Measurements from ENCODE around the gene SCEL. TPM values are rescaled to one million over a fixed set of nuclear protein-coding genes. Genes with fewer than 3 reads are reported as not detected.

The SCEL gene
- total and polyA plus RNA-seq, 2 donors (not counting 3 experiments of a cell fraction or from before 2014, with no cell fraction given) = not detected

GRCh38 chr13:77502104-77502720, 33.3 kb upstream of the SCEL start:
- dilution Hi-C loops (cut with MboI; ENCODE audit: extremely low pct_ligation_motif_present, low sequenced_read_pairs) (no loop called here), intact Hi-C loops (cut with micrococcal nuclease) (no loop called here)
- ChIA-PET POLR2A (no interaction called here), CTCF (interaction anchor here (1.1 to 6.6 kb wide), 5 partner anchors 9 to 42 kb away, joined by 3 to 72 read pairs (median 4); no protein-coding TSS in a partner anchor)
- Histone ChIP-seq H3K36me3 (ENCODE audit: control insufficient read depth in 2 of 2, extremely low read depth in 1 of 2, insufficient read depth in 2 of 2, low read length in 2 of 2) (no peaks in the 10 kb centered on the region), H3K4me3 (replicated peaks in 1 of 3; ENCODE audit: insufficient read depth in 1 of 3, low read depth in 1 of 3, low read length in 3 of 3) (no peak overlapping the region), H3K9ac (replicated peaks; ENCODE audit: extremely low read depth, insufficient read depth, low read length) (no peak overlapping the region), H2AFZ (ENCODE audit: low read depth, low read length) (no peak overlapping the region), H3K9me3 (replicated peaks; ENCODE audit: control insufficient read depth, insufficient read depth, low read length) (no peaks in the 10 kb centered on the region), H3K79me2 (ENCODE audit: control insufficient read depth, insufficient read depth, low read length) (no peaks in the 10 kb centered on the region), H4K20me1 (replicated peaks; ENCODE audit: control insufficient read depth, extremely low read depth, insufficient read depth, low read length) (no peaks in the 10 kb centered on the region), H3K27ac (ENCODE audit: insufficient read depth, low read depth, low read length) (no peak overlapping the region), H3K9me1 (replicated peaks; ENCODE audit: control insufficient read depth, extremely low read depth, insufficient read depth, low read length) (no peaks in the 10 kb centered on the region), H3K4me1 (ENCODE audit: control insufficient read depth, extremely low read depth, insufficient read depth, low read length) (no peaks in the 10 kb centered on the region), H3K27me3 (ENCODE audit: control insufficient read depth in 2 of 2, insufficient read depth in 2 of 2, low read length in 2 of 2) (peaks cover 6 to 8% of the 10 kb centered on the region in 2 experiments), H3K4me2 (ENCODE audit: insufficient read depth, low read length) (no peak overlapping the region)
- TF ChIP-seq, protein P1, sequence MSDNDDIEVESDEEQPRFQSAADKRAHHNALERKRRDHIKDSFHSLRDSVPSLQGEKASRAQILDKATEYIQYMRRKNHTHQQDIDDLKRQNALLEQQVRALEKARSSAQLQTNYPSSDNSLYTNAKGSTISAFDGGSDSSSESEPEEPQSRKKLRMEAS (IDR thresholded peaks at IDR 0.05; ENCODE audit: insufficient read depth, insufficient read length) = no peak
- TF ChIP-seq POLR2A (IDR thresholded peaks at IDR 0.05; ENCODE audit: low read depth, low read length) = no peak
- no peak for FAIRE-seq
- no peak for DNase-seq (ENCODE audit: low read depth, low spot score)
- BruUV-seq (replicated peaks) = no TSS peak

DNA sequence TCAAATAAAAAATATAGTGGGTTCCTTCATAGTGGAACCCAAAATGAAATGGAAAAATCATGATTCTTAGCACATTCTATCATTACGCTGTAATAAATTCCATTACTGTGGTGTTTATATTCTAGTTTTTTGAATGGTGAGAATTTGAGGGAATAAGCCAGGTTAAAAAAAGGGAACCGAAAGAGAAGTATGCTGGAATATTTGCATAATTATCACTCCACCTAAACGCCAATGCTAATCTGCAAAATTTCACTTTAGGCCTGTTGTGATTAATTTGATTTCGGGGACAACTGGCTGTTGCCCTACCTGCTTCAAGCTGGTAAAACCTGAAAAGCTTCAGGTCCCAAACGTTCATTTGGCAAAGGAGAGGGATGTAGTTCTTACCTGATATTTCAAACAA, 32.1 kb upstream of the SCEL start:
- Histone ChIP-seq H3K27me3 (ENCODE audit: control insufficient read depth in 2 of 2, insufficient read depth in 2 of 2, low read length in 2 of 2) (peaks cover 6 to 8% of the 10 kb centered on the region in 2 experiments), H3K9me3 (replicated peaks; ENCODE audit: control insufficient read depth, insufficient read depth, low read length) (no peaks in the 10 kb centered on the region), H4K20me1 (replicated peaks; ENCODE audit: control insufficient read depth, extremely low read depth, insufficient read depth, low read length) (no peaks in the 10 kb centered on the region), H3K9ac (replicated peaks; ENCODE audit: extremely low read depth, insufficient read depth, low read length) (no peak overlapping the region), H2AFZ (ENCODE audit: low read depth, low read length) (no peak overlapping the region), H3K36me3 (ENCODE audit: control insufficient read depth in 2 of 2, extremely low read depth in 1 of 2, insufficient read depth in 2 of 2, low read length in 2 of 2) (no peaks in the 10 kb centered on the region), H3K9me1 (replicated peaks; ENCODE audit: control insufficient read depth, extremely low read depth, insufficient read depth, low read length) (no peaks in the 10 kb centered on the region), H3K4me3 (replicated peaks in 1 of 3; ENCODE audit: insufficient read depth in 1 of 3, low read depth in 1 of 3, low read length in 3 of 3) (no peak overlapping the region), H3K27ac (ENCODE audit: insufficient read depth, low read depth, low read length) (no peak overlapping the region), H3K4me2 (ENCODE audit: insufficient read depth, low read length) (no peak overlapping the region), H3K4me1 (ENCODE audit: control insufficient read depth, extremely low read depth, insufficient read depth, low read length) (peaks cover 9% of the 10 kb centered on the region), H3K79me2 (ENCODE audit: control insufficient read depth, insufficient read depth, low read length) (no peaks in the 10 kb centered on the region)
- dilution Hi-C loops (cut with MboI; ENCODE audit: extremely low pct_ligation_motif_present, low sequenced_read_pairs) (no loop called here), intact Hi-C loops (cut with micrococcal nuclease) (no loop called here)
- no peak for TF ChIP-seq POLR2A (IDR thresholded peaks at IDR 0.05; ENCODE audit: low read depth, low read length)
- TF ChIP-seq EZH2 (IDR thresholded peaks at IDR 0.05; ENCODE audit: borderline replicate concordance, low read depth, low read length, severe bottlenecking) = no peak
- no peak for TF ChIP-seq GATA2 (IDR thresholded peaks at IDR 0.05; ENCODE audit: insufficient read depth, insufficient read length, low read depth, low read length)
- TF ChIP-seq POLR2AphosphoS5 (IDR thresholded peaks at IDR 0.05; ENCODE audit: insufficient read depth, low read depth, low read length) = no peak
- TF ChIP-seq MYC (IDR thresholded peaks at IDR 0.05; ENCODE audit: low read depth, low read length) = no peak
- TF ChIP-seq JUN (IDR thresholded peaks at IDR 0.05; ENCODE audit: borderline replicate concordance, insufficient read depth, insufficient read length, low read depth) = no peak
- TF ChIP-seq FOS (IDR thresholded peaks at IDR 0.05; ENCODE audit: borderline replicate concordance, insufficient read depth, low read length) = no peak
- TF ChIP-seq, protein P1 (IDR thresholded peaks at IDR 0.05; ENCODE audit: insufficient read depth, insufficient read length) = no peak
- TF ChIP-seq, protein P2, sequence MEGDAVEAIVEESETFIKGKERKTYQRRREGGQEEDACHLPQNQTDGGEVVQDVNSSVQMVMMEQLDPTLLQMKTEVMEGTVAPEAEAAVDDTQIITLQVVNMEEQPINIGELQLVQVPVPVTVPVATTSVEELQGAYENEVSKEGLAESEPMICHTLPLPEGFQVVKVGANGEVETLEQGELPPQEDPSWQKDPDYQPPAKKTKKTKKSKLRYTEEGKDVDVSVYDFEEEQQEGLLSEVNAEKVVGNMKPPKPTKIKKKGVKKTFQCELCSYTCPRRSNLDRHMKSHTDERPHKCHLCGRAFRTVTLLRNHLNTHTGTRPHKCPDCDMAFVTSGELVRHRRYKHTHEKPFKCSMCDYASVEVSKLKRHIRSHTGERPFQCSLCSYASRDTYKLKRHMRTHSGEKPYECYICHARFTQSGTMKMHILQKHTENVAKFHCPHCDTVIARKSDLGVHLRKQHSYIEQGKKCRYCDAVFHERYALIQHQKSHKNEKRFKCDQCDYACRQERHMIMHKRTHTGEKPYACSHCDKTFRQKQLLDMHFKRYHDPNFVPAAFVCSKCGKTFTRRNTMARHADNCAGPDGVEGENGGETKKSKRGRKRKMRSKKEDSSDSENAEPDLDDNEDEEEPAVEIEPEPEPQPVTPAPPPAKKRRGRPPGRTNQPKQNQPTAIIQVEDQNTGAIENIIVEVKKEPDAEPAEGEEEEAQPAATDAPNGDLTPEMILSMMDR (IDR thresholded peaks at IDR 0.05; ENCODE audit: extremely low read depth in 1 of 2, insufficient read depth in 1 of 2, low read depth in 1 of 2, low read length in 2 of 2) = no peak
- no peak for FAIRE-seq
- no peak for DNase-seq (ENCODE audit: low read depth, low spot score)
- CTCF ChIA-PET = interaction anchor here (6.6 kb wide), 1 partner anchor 10 kb away, joined by 72 read pairs; no protein-coding TSS in a partner anchor
- no TSS peak for BruUV-seq (replicated peaks)
- POLR2A ChIA-PET = no interaction called here

Data from endothelial cell of umbilical vein (primary cell).